Mesodermal cell (in vitro differentiated cells): Measurements from ENCODE around the gene OSBPL3.

ENCODE experiments used
- H3K27ac ChIP-seq: 2 replicates; pipeline ENCODE4 v1.7.0; 2013; ENCODE audit warnings: mild to moderate bottlenecking, low read depth, low read length, moderate library complexity; ENCODE audit not compliant: severe bottlenecking
- H3K36me3 ChIP-seq: 2 replicates; pipeline ENCODE4 v1.7.1; 2013; ENCODE audit warnings: mild to moderate bottlenecking, low read length, moderate library complexity; ENCODE audit not compliant: control insufficient read depth, insufficient read depth
- H3K4me1 ChIP-seq: one replicate; pipeline ENCODE4 v1.7.1; 2013; ENCODE audit warnings: mild to moderate bottlenecking, low read length; ENCODE audit not compliant: insufficient read depth, control insufficient read depth, poor library complexity, severe bottlenecking
- H3K4me3 ChIP-seq: 2 replicates; pipeline ENCODE4 v1.7.0; 2013; ENCODE audit warnings: low read length, control low read depth, mild to moderate bottlenecking; ENCODE audit not compliant: insufficient read depth, poor library complexity, severe bottlenecking; ENCODE audit errors: extremely low read depth
- H3K9me3 ChIP-seq: 2 replicates; pipeline ENCODE4 v1.7.1; 2013; ENCODE audit warnings: mild to moderate bottlenecking, low read length, moderate library complexity; ENCODE audit not compliant: control insufficient read depth
- WGBS, 2 experiments: methylation state at CpG; one replicate each; pipeline ENCODE4 v1.1.5; 2013; ENCODE audit warnings: missing lambda C conversion rate in 2 of 2; ENCODE audit not compliant: insufficient coverage in 2 of 2; 5-methylcytosine and 5-hydroxymethylcytosine counted together

Gene OSBPL3

DNA sequence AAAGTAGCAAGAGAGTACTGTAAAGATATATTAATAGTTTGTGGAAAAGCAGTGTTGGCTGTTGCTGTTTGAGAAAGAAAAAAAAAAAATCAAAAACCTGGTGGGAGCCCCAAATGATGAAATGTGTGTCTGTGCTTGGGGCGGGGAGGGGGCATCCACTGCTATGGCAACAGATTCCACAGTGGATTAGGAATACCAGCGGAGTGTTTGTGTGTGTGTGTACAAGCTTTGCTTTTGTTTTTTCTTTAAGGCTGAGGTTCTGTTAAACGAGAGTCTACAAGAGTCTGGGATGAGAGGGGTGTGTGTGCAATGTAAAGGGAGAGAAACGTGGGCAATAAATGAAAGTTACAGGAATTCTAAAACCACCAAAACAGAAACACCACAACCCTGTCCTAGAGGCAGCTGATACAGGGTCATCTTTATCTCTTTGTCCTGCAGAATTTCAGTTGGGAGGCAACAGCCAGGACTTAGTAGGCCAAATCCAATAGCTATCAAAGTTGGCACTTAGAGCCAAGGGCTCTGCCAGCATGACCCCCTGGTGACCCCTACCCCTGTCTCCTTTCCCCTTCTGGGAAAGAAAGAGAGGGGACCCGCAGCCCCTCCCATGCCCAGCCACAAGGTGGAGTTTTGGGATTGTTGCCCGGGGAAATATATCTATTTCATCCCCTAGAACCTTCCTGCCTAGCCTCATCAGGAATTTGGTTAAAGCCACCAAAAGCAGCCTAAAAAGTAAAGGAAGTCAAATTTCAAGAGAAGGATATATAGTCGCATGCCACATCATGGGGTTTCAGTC, 85.4 kb downstream of the OSBPL3 start:
- Histone ChIP-seq H3K4me1 (peaks cover 7% of the 10 kb centered on the region), H3K4me3 (no peak overlapping the region), H3K27ac (no peak overlapping the region), H3K36me3 (peaks cover 10% of the 10 kb centered on the region), H3K9me3 (no peaks in the 10 kb centered on the region)
- WGBS, 2 experiments, result 85 to 90% methylated on average over 2 to 3 of the region's 7 CpGs

- H3K36me3 ChIP-seq, result peaks cover 10% of the 10 kb centered on the region
- H3K4me3 ChIP-seq, result no peak overlapping the region
- WGBS, 2 experiments, result 89 to 93% methylated on average over 3 of the region's 3 CpGs
- H3K9me3 ChIP-seq, result no peaks in the 10 kb centered on the region
- no peak overlapping the region for H3K27ac ChIP-seq
- H3K4me1 ChIP-seq, result peaks cover 7% of the 10 kb centered on the region
Observed at GRCh38 chr7:24891311-24891735, 88.7 kb downstream of the OSBPL3 start.

DNA sequence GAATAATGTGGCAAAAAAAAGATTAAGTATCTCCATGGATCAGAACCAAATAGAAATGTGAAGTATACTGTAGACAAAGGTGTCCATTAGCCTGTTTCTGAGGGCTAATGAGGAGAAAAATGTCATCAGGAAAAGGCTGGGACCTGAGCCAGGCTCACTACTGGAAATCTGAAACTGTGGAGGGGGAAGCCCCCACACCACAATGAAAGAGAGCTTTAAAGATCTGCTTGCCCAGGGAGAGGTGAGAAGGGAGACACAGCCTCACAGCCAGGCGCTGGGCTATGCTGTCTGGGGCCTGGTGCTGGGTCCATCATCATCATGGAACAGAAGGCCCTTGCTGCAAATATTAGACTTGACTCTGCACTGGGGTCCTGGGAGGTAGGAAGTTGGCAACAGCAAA, 90.4 kb downstream of the OSBPL3 start:
- 67 to 100% methylated on average over 1 of the region's 1 CpG for WGBS, 2 experiments

DNA sequence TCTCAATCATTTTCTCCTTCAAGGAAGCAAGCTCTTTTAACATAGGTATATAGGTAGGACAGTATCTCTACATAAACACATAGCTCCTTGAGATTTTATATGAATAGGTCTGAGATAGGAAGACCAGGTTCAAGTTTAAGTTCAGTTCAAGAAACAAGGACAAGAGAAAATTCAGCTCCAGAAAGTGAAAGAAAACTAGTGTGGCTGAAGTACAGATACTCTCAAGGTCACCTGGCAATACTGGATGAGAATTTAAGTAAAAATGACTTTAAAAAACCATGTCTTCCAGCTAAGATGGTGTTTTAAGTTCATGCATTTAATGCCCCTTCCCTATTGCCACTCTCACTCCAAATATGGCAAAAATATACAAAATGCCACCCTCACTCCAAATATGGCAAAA, 91.3 kb downstream of the OSBPL3 start:
- no peaks in the 10 kb centered on the region for H3K9me3 ChIP-seq
- no peak overlapping the region for H3K4me3 ChIP-seq
- H3K27ac ChIP-seq, result no peak overlapping the region
- H3K36me3 ChIP-seq, result peaks cover 10% of the 10 kb centered on the region
- no peaks in the 10 kb centered on the region for H3K4me1 ChIP-seq

More for the DNA sequence above, 90.4 kb downstream of the OSBPL3 start:
- Histone ChIP-seq H3K27ac (no peak overlapping the region), H3K36me3 (peaks cover 10% of the 10 kb centered on the region), H3K4me1 (peaks cover 2% of the 10 kb centered on the region), H3K4me3 (no peak overlapping the region), H3K9me3 (no peaks in the 10 kb centered on the region)

DNA sequence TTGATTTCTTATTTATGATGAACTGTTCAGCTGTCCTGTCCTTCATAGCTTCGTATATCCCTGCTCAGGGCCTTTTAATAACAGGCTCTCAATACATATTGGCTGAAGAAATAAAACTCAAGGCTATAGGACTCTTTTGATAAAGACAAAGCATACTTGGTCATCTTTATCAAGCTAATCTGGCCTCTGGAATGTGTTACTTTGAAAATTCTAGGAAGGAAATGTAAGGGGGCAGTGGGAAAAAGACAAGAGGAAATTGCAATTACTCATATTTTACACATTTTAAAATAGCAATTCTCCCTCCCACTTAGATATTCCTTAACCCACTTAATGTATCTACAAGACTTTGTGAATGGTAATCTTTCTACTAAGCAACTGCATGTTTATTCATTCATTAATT, 94.3 kb downstream of the OSBPL3 start:
- no peaks in the 10 kb centered on the region for H3K9me3 ChIP-seq
- peaks cover 2% of the 10 kb centered on the region for H3K36me3 ChIP-seq
- H3K27ac ChIP-seq, result no peak overlapping the region
- no CpG with 5 or more reads among the region's 1 CpG for WGBS, 2 experiments
- no peaks in the 10 kb centered on the region for H3K4me1 ChIP-seq
- no peak overlapping the region for H3K4me3 ChIP-seq

DNA sequence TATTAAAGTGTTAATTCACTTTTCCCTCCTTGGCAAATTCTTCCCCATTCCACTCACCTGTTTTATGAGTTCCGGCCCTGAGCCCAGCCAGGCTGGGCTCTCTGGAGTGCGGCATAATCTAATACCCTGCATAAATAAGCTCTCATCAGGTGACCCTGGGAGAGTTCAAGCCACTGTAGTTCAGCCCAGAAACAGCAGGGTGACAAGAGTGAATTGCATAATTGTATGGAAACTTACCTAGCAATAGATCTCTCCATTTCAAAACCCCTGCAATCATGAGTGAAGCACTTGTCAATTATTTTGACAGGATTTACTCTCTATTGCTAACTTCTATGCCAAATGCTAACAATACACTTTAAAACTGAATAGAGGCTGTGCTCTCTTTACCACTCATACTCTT, 94.7 kb downstream of the OSBPL3 start:
- Histone ChIP-seq H3K9me3 (no peaks in the 10 kb centered on the region), H3K27ac (no peak overlapping the region), H3K4me3 (no peak overlapping the region), H3K4me1 (no peaks in the 10 kb centered on the region), H3K36me3 (no peaks in the 10 kb centered on the region)
- WGBS, 2 experiments, result no CpG with 5 or more reads among the region's 2 CpGs

DNA sequence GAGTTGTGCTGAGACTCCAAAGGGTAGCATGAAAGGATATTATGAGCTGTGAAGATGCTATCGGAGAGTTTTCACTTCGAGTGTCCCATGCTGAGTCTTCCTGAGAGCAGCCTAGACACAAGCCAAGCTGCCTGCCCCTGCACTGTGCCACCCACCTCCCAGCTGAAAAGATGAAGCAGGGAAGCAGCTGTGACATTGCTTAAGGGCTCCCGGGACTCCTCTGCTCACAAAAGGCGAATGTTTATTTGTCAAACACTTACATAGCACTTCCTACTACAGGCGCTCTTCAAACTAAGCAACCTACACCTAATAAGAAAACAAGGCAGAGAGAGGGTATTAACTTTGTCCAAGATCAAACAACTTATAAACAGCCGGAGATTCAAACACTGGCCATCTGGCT, 95.6 kb downstream of the OSBPL3 start:
- 100% methylated on average over 2 of the region's 6 CpGs for WGBS, 2 experiments
- H3K4me3 ChIP-seq, result no peak overlapping the region
- H3K9me3 ChIP-seq, result no peaks in the 10 kb centered on the region
- H3K4me1 ChIP-seq, result no peaks in the 10 kb centered on the region
- H3K27ac ChIP-seq, result no peak overlapping the region
- no peaks in the 10 kb centered on the region for H3K36me3 ChIP-seq

DNA sequence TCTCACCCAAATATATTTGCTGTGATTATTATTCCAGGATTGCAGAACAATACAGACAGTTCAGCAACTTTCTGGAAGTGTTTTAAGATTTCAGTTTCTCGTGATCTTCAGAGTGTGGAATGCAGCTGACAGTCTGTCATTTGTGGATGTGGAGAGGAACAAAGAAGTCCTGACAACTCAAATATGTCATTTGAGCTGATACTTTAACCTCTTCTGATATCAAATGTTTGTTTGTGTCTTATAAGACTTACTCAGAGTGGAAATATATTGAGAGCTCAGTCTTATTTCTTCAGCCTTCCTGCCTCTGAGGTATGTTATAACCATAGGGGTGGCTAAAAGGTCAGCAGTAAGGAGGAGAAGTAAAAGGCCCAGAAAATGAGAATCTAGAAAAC, 96.4 kb downstream of the OSBPL3 start:
- Histone ChIP-seq H3K36me3 (no peaks in the 10 kb centered on the region), H3K4me3 (no peak overlapping the region), H3K9me3 (no peaks in the 10 kb centered on the region), H3K27ac (no peak overlapping the region), H3K4me1 (no peaks in the 10 kb centered on the region)
- 89 to 100% methylated on average over 1 of the region's 1 CpG for WGBS, 2 experiments

- no peaks in the 10 kb centered on the region for H3K9me3 ChIP-seq
- no peaks in the 10 kb centered on the region for H3K4me1 ChIP-seq
- no peak overlapping the region for H3K4me3 ChIP-seq
- no peak overlapping the region for H3K27ac ChIP-seq
- H3K36me3 ChIP-seq, result no peaks in the 10 kb centered on the region
- 78 to 100% methylated on average over 1 to 2 of the region's 3 CpGs for WGBS, 2 experiments
Observed at GRCh38 chr7:24882989-24883621, 96.9 kb downstream of the OSBPL3 start.

GRCh38 chr7:24881623-24882022, 98.4 kb downstream of the OSBPL3 start:
- Histone ChIP-seq H3K4me3 (no peak overlapping the region), H3K9me3 (no peaks in the 10 kb centered on the region), H3K36me3 (no peaks in the 10 kb centered on the region), H3K4me1 (no peaks in the 10 kb centered on the region), H3K27ac (no peak overlapping the region)
- WGBS, 2 experiments, result 85% methylated on average over 2 to 4 of the region's 4 CpGs

DNA sequence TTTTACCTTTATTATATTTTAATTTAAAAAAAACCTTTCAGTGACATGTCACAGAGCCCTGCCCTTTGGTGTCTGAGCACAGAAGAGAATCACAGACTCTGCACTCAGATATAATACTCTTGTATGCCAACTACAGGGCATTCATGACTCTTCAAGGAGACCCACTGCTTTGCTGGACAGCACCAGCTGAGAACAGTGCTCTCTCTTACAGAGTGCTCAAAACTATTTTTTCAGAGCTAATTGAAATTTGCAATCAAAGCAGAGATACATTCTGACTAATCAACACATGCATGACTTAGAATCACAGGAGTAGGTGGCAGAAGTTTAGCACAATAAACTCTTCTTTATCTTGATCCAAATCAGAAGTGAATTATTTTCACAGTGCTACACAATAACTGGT, 99.1 kb downstream of the OSBPL3 start:
- Histone ChIP-seq H3K27ac (no peak overlapping the region), H3K36me3 (no peaks in the 10 kb centered on the region), H3K4me1 (no peaks in the 10 kb centered on the region), H3K4me3 (no peak overlapping the region), H3K9me3 (no peaks in the 10 kb centered on the region)
